ENCODE measurements around the gene SLC7A4. TPM values are rescaled to one million over a fixed set of nuclear protein-coding genes. Genes with fewer than 3 reads are reported as not detected.

SLC7A4 gene
- total RNA-seq, 1 donor from 2014 or later, result not detected

DNA sequence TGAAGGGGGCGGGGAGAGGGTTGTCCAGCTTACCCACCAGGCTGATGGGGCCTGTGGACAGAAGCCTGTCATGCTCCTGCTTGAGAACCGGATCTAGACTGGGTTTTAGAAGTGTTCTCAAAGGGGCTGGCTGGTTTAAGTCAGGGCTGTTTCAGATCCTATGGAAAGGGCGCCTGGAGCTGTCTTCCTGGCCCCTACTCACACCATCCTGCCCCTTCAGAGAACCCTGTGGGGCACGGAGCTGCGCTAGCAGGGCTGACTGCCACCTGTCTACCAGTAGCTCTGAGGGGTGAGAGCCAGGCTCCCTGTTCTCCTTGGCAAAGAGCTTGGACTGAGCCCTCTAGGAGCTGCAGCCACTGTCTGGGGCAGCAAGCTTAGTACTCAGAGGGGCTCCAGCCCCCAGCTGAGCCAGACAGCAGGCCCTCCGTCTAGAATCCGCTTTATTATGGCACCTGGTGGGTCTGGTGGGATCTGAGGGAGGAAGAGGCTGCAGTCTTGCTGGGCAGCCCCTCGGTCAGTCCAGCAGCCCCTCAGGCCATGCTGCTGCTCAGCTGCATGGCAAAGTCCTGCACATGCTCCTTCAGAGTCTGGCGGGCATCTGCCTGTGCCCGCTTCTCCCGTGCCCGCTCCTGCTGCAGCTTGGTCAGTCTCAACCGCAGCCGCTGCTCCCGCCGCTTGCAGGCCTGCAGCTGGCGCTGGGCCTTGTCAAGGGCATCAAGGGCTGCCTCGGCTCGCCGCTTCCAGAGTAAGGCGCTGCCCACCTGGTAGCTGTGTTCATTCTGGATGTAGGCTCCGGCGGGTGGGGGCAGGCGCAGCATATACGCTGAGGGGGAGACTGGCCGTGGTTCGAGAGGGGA is 32.8 kb downstream of the SLC7A4 start:
- TF ChIP-seq, protein P1, sequence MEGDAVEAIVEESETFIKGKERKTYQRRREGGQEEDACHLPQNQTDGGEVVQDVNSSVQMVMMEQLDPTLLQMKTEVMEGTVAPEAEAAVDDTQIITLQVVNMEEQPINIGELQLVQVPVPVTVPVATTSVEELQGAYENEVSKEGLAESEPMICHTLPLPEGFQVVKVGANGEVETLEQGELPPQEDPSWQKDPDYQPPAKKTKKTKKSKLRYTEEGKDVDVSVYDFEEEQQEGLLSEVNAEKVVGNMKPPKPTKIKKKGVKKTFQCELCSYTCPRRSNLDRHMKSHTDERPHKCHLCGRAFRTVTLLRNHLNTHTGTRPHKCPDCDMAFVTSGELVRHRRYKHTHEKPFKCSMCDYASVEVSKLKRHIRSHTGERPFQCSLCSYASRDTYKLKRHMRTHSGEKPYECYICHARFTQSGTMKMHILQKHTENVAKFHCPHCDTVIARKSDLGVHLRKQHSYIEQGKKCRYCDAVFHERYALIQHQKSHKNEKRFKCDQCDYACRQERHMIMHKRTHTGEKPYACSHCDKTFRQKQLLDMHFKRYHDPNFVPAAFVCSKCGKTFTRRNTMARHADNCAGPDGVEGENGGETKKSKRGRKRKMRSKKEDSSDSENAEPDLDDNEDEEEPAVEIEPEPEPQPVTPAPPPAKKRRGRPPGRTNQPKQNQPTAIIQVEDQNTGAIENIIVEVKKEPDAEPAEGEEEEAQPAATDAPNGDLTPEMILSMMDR (IDR thresholded peaks at IDR 0.05), result no peak
- peaks cover 8% of the 10 kb centered on the region for H3K36me3 Mint-ChIP-seq (ENCODE audit: unreplicated experiment)
- no peaks in the 10 kb centered on the region for H3K9me3 Mint-ChIP-seq (ENCODE audit: unreplicated experiment)
- H3K27ac Mint-ChIP-seq (ENCODE audit: unreplicated experiment), result no peak overlapping the region
- H3K4me3 Mint-ChIP-seq (ENCODE audit: unreplicated experiment), result peak overlapping the region; percentile 95
- no peaks in the 10 kb centered on the region for H3K27me3 Mint-ChIP-seq (ENCODE audit: unreplicated experiment)
- no peak for DNase-seq (ENCODE audit: extremely low spot score, unreplicated experiment)
- peaks cover 28% of the 10 kb centered on the region for H3K4me1 Mint-ChIP-seq (ENCODE audit: unreplicated experiment)

DNA sequence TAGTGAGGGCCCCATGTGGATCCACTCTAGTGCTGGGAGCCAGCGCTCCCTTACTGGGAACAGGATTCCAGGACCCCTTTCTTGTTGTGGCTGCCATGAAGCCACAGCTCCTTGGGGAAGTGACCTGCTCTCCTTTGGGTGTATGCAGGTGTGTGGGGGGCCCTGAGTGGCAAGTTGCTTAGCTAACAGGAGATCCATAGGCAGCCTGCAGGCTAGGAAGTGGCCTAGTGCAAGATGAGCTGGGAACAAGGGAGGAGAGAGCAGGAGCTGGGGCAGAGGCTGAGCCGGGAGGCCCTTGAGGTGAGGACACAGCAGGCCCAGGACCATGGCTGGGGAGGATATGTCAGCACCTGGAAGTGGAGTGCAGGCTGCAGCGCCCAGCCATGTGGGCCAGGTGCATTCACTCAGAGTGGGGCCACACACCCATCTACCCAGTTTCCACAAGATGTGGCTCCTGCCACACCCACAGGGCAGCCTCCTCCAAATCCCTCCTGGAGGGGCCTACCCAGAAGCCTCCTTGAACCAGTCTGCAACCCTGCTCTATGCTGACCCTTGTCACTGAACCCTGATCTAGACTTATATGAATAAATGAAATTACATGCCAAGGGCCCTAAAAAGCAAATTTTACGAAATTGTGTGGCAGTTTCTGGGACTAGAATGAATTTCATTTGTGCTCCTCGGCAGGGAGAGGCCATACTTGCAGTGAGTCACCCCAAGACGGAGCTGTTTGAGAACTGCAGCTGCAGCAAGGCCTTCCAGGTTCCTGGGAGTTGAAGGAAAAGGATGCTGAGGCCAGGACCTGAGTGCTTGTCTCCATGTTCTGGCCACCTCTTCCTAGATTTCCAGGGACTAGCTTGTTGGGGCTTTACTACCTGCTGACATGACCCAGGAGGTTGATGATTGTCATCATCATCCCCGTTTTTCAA is 33.7 kb downstream of the SLC7A4 start:
- DNase-seq (ENCODE audit: extremely low spot score, unreplicated experiment), result no peak

DNA sequence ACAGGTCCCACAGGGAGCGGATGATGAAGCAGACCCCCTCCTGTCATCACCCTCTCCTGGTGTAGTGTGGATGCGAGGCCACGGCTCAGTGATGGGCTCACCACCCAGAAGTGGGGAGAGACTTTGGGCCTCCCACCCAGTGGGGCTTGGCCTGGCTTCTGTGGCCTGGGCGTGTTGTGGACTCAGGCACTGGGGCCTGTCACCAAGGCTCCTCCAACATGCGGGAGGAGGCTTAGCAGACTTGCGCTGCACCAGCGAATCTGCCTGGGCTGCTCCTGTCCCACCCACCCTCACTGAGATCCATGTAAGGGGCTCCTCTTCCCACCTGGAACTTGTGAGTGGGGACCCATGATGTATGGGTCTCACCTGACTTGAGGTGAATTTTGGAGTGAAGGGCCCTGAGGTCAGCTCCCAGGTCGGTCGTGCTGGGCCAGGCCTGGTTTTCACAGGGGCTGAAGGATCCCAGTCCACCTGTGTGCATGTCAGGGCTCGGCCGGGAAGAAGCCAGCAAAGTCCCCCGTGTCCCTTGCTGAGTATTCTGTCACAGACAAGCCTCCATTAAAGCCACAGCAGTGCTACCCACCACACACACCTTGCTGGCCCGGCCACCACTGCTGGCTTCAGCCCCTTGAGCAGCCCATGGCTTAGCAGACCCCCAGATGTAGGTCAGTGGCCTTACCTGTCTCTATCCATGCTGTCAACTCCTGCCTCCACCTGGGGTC is 34.7 kb downstream of the SLC7A4 start:
- Mint-ChIP-seq H3K4me3 (ENCODE audit: unreplicated experiment) (no peak overlapping the region), H3K36me3 (ENCODE audit: unreplicated experiment) (peaks cover 8% of the 10 kb centered on the region), H3K27me3 (ENCODE audit: unreplicated experiment) (no peaks in the 10 kb centered on the region), H3K9me3 (ENCODE audit: unreplicated experiment) (no peaks in the 10 kb centered on the region), H3K4me1 (ENCODE audit: unreplicated experiment) (peaks cover 17% of the 10 kb centered on the region), H3K27ac (ENCODE audit: unreplicated experiment) (no peak overlapping the region)
- TF ChIP-seq, protein P1 (IDR thresholded peaks at IDR 0.05), result no peak
- no peak for DNase-seq (ENCODE audit: extremely low spot score, unreplicated experiment)

More for the DNA sequence above, 33.7 kb downstream of the SLC7A4 start:
- no peaks in the 10 kb centered on the region for H3K27me3 Mint-ChIP-seq (ENCODE audit: unreplicated experiment)
- peaks cover 8% of the 10 kb centered on the region for H3K36me3 Mint-ChIP-seq (ENCODE audit: unreplicated experiment)
- no peak overlapping the region for H3K4me3 Mint-ChIP-seq (ENCODE audit: unreplicated experiment)
- peak overlapping the region; percentile 14 for H3K27ac Mint-ChIP-seq (ENCODE audit: unreplicated experiment)
- peaks cover 26% of the 10 kb centered on the region for H3K4me1 Mint-ChIP-seq (ENCODE audit: unreplicated experiment)
- TF ChIP-seq, protein P1 (IDR thresholded peaks at IDR 0.05), result no peak
- no peaks in the 10 kb centered on the region for H3K9me3 Mint-ChIP-seq (ENCODE audit: unreplicated experiment)

DNA sequence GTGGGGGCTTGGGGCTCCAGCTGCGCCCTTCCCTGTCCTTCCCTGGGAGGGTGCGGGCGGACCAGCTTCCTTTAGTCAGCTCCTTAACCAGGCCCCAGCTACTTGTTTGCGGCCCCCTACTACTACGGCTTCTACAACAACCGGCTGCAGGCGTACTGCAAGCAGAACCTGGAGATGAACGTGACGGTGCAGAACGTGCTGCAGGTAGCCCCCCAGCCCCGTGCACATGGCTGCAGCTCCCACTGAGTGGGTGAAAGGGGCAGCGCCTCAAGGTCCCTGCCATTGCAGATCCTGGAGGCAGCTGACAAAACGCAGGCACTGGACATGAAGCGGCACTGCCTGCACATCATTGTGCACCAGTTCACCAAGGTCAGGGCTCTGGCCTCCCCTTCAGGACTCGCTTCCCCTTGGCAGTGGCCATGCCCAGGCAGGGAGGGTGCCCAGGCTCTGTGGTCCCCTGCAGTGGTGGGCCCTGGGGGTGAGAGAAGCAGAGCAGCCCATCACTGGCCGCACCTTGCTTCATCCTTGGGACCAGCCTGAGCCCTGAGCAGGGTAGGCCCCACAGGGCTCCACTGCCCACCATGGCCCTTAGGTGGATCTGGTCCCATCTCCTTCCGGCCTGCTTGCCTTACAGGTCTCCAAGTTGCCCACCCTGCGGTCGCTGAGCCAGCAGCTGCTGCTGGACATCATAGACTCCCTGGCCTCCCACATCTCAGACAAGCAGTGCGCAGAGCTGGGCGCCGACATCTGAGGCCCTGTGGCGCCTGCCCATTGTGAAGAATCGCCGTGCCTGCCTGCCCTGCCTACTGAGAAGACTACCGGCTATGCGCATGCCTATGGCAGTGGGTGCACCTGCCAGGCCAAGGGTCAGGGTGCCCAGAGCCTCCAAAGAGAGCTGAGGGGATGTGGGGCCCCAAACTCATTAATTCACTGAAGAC is 35.5 kb downstream of the SLC7A4 start:
- Mint-ChIP-seq H3K9me3 (ENCODE audit: unreplicated experiment) (no peaks in the 10 kb centered on the region), H3K36me3 (ENCODE audit: unreplicated experiment) (peaks cover 11% of the 10 kb centered on the region), H3K4me1 (ENCODE audit: unreplicated experiment) (peaks cover 12% of the 10 kb centered on the region), H3K27me3 (ENCODE audit: unreplicated experiment) (no peaks in the 10 kb centered on the region), H3K27ac (ENCODE audit: unreplicated experiment) (no peak overlapping the region), H3K4me3 (ENCODE audit: unreplicated experiment) (no peak overlapping the region)
- TF ChIP-seq, protein P1 (IDR thresholded peaks at IDR 0.05), result no peak
- DNase-seq (ENCODE audit: extremely low spot score, unreplicated experiment), result no peak
